Mesendoderm (in vitro differentiated cells): ENCODE data around the gene TMEM169. TPM values are rescaled to one million over a fixed set of nuclear protein-coding genes. Genes with fewer than 3 reads are reported as not detected.

ENCODE experiments used
- DNase-seq: peaks from one replicate; pipeline ENCODE4 v3.0.0; 2013
- H2AK5ac ChIP-seq: 2 replicates; pipeline ENCODE4 v1.6.1; 2013; ENCODE audit warnings: low read length, inconsistent platforms
- H2BK120ac ChIP-seq: 2 replicates; pipeline ENCODE4 v1.6.1; 2013; ENCODE audit warnings: low read depth, mild to moderate bottlenecking, low read length, moderate library complexity, mixed read lengths
- H2BK15ac ChIP-seq: replicated peaks from 2 replicates; pipeline ENCODE4 v1.6.1; 2013; ENCODE audit warnings: low read depth, mild to moderate bottlenecking, moderate library complexity
- H2BK5ac ChIP-seq: 2 replicates; pipeline ENCODE4 v1.6.1; 2013; ENCODE audit warnings: low read length, inconsistent platforms
- H3K18ac ChIP-seq: 2 replicates; pipeline ENCODE4 v1.6.1; 2013; ENCODE audit warnings: mild to moderate bottlenecking, low read length, mixed read lengths
- H3K23ac ChIP-seq: one replicate; pipeline ENCODE4 v1.6.1; 2013; ENCODE audit warnings: low read length
- H3K27ac ChIP-seq: 2 replicates; pipeline ENCODE4 v1.5.1; 2013; ENCODE audit warnings: low read depth, mild to moderate bottlenecking, inconsistent platforms, low read length, moderate library complexity
- H3K27me3 ChIP-seq: 2 replicates; pipeline ENCODE4 v1.6.1; 2013; ENCODE audit warnings: low read length, control low read depth, mild to moderate bottlenecking, inconsistent platforms; ENCODE audit not compliant: insufficient read depth, poor library complexity
- H3K36me3 ChIP-seq: 2 replicates; pipeline ENCODE4 v1.6.1; 2013; ENCODE audit warnings: low read length, inconsistent platforms; ENCODE audit not compliant: control insufficient read depth, insufficient read depth
- H3K4ac ChIP-seq: one replicate; pipeline ENCODE4 v1.6.1; 2013; ENCODE audit warnings: low read depth, mild to moderate bottlenecking, low read length, moderate library complexity
- H3K4me1 ChIP-seq: 2 replicates; pipeline ENCODE4 v1.6.1; 2013; ENCODE audit warnings: low read depth, low read length, inconsistent platforms; ENCODE audit not compliant: control insufficient read depth
- H3K4me2 ChIP-seq: 2 replicates; pipeline ENCODE4 v1.6.1; 2013; ENCODE audit warnings: low read length
- H3K4me3 ChIP-seq: 2 replicates; pipeline ENCODE4 v1.5.1; 2013; ENCODE audit warnings: mild to moderate bottlenecking, low read length
- H3K56ac ChIP-seq: one replicate; pipeline ENCODE4 v1.6.1; 2013; ENCODE audit warnings: low read length
- H3K79me1 ChIP-seq: 2 replicates; pipeline ENCODE4 v1.6.1; 2013; ENCODE audit warnings: low read length, inconsistent platforms
- H3K79me2 ChIP-seq: 2 replicates; pipeline ENCODE4 v1.6.1; 2013; ENCODE audit warnings: mild to moderate bottlenecking, low read length; ENCODE audit not compliant: control insufficient read depth, insufficient read depth
- H3K9ac ChIP-seq: 2 replicates; pipeline ENCODE4 v1.6.1; 2013; ENCODE audit warnings: low read length, inconsistent platforms
- H4K5ac ChIP-seq: one replicate; pipeline ENCODE4 v1.6.1; 2013; ENCODE audit warnings: low read length
- H4K8ac ChIP-seq: one replicate; pipeline ENCODE4 v1.6.1; 2013; ENCODE audit warnings: low read depth, mild to moderate bottlenecking, control low read depth, low read length, moderate library complexity
- WGBS: extraction: QIAGEN DNeasy Blood & Tissue Kit; methylation state at CpG from one replicate; pipeline ENCODE4 v1.1.7; 2013; ENCODE audit warnings: low lambda C conversion rate, missing lambda C conversion rate; ENCODE audit not compliant: insufficient coverage; ENCODE audit errors: extremely low coverage; 5-methylcytosine and 5-hydroxymethylcytosine counted together
- polyA plus RNA-seq, 2 experiments: library from polyadenylated mRNA; stranded (reverse); fragments of 200-250 nt; gene quantifications; one replicate each; pipeline ENCODE4 v1.2.3, GENCODE V29; 2013

Gene TMEM169
- polyA plus RNA-seq (2013, experiment 1 of 2), result 0.93 TPM
- 0.63 TPM for polyA plus RNA-seq (2013, experiment 2 of 2)

- Histone ChIP-seq H3K4me2 (peak within 1 kb of the TSS; percentile 98), H3K79me2 (no peaks in the 10 kb centered on the region)
- peak; percentile 90 for DNase-seq
Observed at GRCh38 chr2:216081487-216082116, at the start of gene TMEM169, which contains the start of gene PECR. Gene TMEM169 (plus strand): TSS chr2:216081919. CDS start chr2:216095964, 14,045 bp downstream. Gene PECR (minus strand): TSS chr2:216081809. CDS start chr2:216081741, 68 bp downstream.

GRCh38 chr2:216031960-216032689 lies 49.6 kb upstream of the TMEM169 start:
- Histone ChIP-seq H3K4me2 (no peak overlapping the region), H2AK5ac (no peak overlapping the region), H3K79me2 (no peaks in the 10 kb centered on the region), H3K9ac (no peak overlapping the region), H3K18ac (no peak overlapping the region), H3K56ac (no peak overlapping the region), H3K23ac (no peak overlapping the region), H3K4me1 (no peaks in the 10 kb centered on the region), H4K8ac (no peak overlapping the region), H2BK120ac (no peak overlapping the region), H3K27me3 (no peaks in the 10 kb centered on the region), H3K27ac (no peak overlapping the region), H3K4me3 (no peak overlapping the region), H3K36me3 (no peaks in the 10 kb centered on the region), H4K5ac (no peak overlapping the region), H3K4ac (no peak overlapping the region), H3K79me1 (no peaks in the 10 kb centered on the region), H2BK15ac (no peak overlapping the region), H2BK5ac (no peak overlapping the region)
- no CpG with 5 or more reads among the region's 1 CpG for WGBS
- DNase-seq, result no peak

More at GRCh38 chr2:216081487-216082116, at the start of gene TMEM169, which contains the start of gene PECR:
- Histone ChIP-seq H3K36me3 (no peaks in the 10 kb centered on the region), H2BK15ac (no peak within 1 kb of the TSS), H4K8ac (no peak within 1 kb of the TSS), H2BK5ac (peak within 1 kb of the TSS; percentile 59), H3K4me1 (peaks cover 11% of the 10 kb centered on the region), H3K18ac (peak within 1 kb of the TSS; percentile 52), H3K4ac (peak within 1 kb of the TSS; percentile 65), H4K5ac (no peak within 1 kb of the TSS), H3K56ac (peak within 1 kb of the TSS; percentile 98), H3K23ac (peak within 1 kb of the TSS; percentile 99), H3K79me1 (peaks cover 1% of the 10 kb centered on the region), H3K9ac (peak within 1 kb of the TSS; percentile 95), H3K4me3 (peak within 1 kb of the TSS; percentile 91), H2AK5ac (no peak within 1 kb of the TSS), H3K27me3 (no peaks in the 10 kb centered on the region), H2BK120ac (no peak within 1 kb of the TSS), H3K27ac (no peak within 1 kb of the TSS)
- no CpG with 5 or more reads among the region's 44 CpGs for WGBS

GRCh38 chr2:216033403-216033802 lies 48.3 kb upstream of the TMEM169 start:
- Histone ChIP-seq H3K23ac (no peak overlapping the region), H4K8ac (no peak overlapping the region), H3K9ac (no peak overlapping the region), H3K79me2 (no peaks in the 10 kb centered on the region), H3K4me1 (no peaks in the 10 kb centered on the region), H3K79me1 (no peaks in the 10 kb centered on the region), H3K36me3 (no peaks in the 10 kb centered on the region), H2BK15ac (no peak overlapping the region), H3K27ac (no peak overlapping the region), H2BK5ac (no peak overlapping the region), H3K27me3 (no peaks in the 10 kb centered on the region), H3K4ac (no peak overlapping the region), H2AK5ac (no peak overlapping the region), H2BK120ac (no peak overlapping the region), H3K56ac (no peak overlapping the region), H4K5ac (no peak overlapping the region), H3K4me2 (no peak overlapping the region), H3K4me3 (no peak overlapping the region), H3K18ac (no peak overlapping the region)
- WGBS, result no CpG with 5 or more reads among the region's 3 CpGs
- DNase-seq, result no peak

- no peaks in the 10 kb centered on the region for H3K4me1 ChIP-seq
- no peak overlapping the region for H3K4ac ChIP-seq
- no peaks in the 10 kb centered on the region for H3K36me3 ChIP-seq
- no peaks in the 10 kb centered on the region for H3K79me2 ChIP-seq
- H2AK5ac ChIP-seq, result no peak overlapping the region
- no peak overlapping the region for H2BK5ac ChIP-seq
- H3K4me3 ChIP-seq, result no peak overlapping the region
- H3K27me3 ChIP-seq, result no peaks in the 10 kb centered on the region
- no peak overlapping the region for H4K5ac ChIP-seq
- H3K18ac ChIP-seq, result no peak overlapping the region
- WGBS, result no CpG with 5 or more reads among the region's 1 CpG
- no peak overlapping the region for H2BK120ac ChIP-seq
- H3K23ac ChIP-seq, result no peak overlapping the region
- no peak overlapping the region for H3K9ac ChIP-seq
- no peak overlapping the region for H3K4me2 ChIP-seq
- no peak overlapping the region for H4K8ac ChIP-seq
- H3K27ac ChIP-seq, result no peak overlapping the region
- no peak overlapping the region for H2BK15ac ChIP-seq
- peak; percentile 78 for DNase-seq
- no peaks in the 10 kb centered on the region for H3K79me1 ChIP-seq
- H3K56ac ChIP-seq, result no peak overlapping the region
Observed at GRCh38 chr2:216034065-216034464, 47.7 kb upstream of the TMEM169 start.

GRCh38 chr2:216039918-216040317 lies 41.8 kb upstream of the TMEM169 start:
- no peak overlapping the region for H3K27ac ChIP-seq
- DNase-seq, result no peak
- no peak overlapping the region for H3K4ac ChIP-seq
- H3K56ac ChIP-seq, result no peak overlapping the region
- H3K4me2 ChIP-seq, result no peak overlapping the region
- no peaks in the 10 kb centered on the region for H3K36me3 ChIP-seq
- H3K18ac ChIP-seq, result no peak overlapping the region
- no peak overlapping the region for H3K4me3 ChIP-seq
- H2BK15ac ChIP-seq, result no peak overlapping the region
- no peak overlapping the region for H2AK5ac ChIP-seq
- H3K79me2 ChIP-seq, result no peaks in the 10 kb centered on the region
- H3K4me1 ChIP-seq, result no peaks in the 10 kb centered on the region
- no CpG with 5 or more reads among the region's 3 CpGs for WGBS
- H2BK120ac ChIP-seq, result no peak overlapping the region
- H3K23ac ChIP-seq, result no peak overlapping the region
- no peak overlapping the region for H2BK5ac ChIP-seq
- H4K5ac ChIP-seq, result no peak overlapping the region
- H3K79me1 ChIP-seq, result no peaks in the 10 kb centered on the region
- H3K27me3 ChIP-seq, result no peaks in the 10 kb centered on the region
- no peak overlapping the region for H4K8ac ChIP-seq
- H3K9ac ChIP-seq, result no peak overlapping the region
